ENCODE results near the gene LDLRAD3. TPM values are rescaled to one million over a fixed set of nuclear protein-coding genes. Genes with fewer than 3 reads are reported as not detected.

The LDLRAD3 gene
- total RNA-seq, 1 experiment from 2014 or later = 15.3 TPM

DNA sequence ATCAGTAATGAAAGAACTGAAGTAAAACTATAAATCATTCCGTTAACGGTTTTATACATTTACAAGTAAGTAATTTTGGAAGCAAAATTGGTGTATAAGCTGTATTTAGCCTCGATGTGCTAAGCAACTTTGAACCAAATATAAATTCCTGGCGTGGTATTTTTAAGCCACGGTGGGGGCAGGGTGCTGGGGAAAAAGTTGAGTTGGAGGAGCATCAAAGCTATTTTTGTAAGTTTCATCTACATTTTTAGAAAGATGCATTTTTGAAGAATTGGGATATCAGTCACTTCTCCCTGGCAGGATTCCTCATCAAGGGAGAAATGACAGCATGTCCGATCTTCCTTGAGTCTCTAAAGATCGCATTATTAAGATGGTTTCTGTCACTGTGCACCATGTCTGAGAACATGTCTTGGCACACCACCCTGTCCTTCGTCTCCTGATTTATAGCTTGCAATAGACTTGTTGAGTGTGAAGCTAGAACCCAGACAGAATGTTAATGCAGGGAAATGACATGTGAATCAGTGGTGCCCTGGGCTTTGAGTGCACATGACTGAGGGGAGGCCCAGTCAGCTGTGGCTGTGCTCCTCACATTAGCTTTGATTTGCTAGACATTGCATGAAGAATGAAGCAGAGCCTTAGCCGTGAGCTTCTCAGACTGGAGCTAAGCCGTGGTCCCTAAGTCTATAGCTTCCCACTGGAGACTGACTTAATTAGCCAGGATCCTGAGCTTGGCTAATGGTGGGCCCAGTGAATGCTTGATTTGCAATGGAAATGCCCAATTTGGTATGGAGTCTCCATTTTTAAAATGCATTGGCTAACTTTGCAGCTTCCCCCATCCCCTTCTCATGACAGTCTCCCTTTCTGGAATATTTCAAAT, 218.4 kb downstream of the LDLRAD3 start:
- H2AFZ ChIP-seq (ENCODE audit: low read length) = no peak overlapping the region
- no TSS peak for BruUV-seq (replicated peaks)
- no peaks in the 10 kb centered on the region for H3F3A ChIP-seq (ENCODE audit: low read length, unreplicated experiment)
- TF ChIP-seq EZH2phosphoT487 (IDR thresholded peaks at IDR 0.05; ENCODE audit: borderline replicate concordance, low read length) = no peak
- no peak for TF ChIP-seq EZH2 (IDR thresholded peaks at IDR 0.05; ENCODE audit: low read length, unreplicated experiment)
- TF ChIP-seq, protein P1, sequence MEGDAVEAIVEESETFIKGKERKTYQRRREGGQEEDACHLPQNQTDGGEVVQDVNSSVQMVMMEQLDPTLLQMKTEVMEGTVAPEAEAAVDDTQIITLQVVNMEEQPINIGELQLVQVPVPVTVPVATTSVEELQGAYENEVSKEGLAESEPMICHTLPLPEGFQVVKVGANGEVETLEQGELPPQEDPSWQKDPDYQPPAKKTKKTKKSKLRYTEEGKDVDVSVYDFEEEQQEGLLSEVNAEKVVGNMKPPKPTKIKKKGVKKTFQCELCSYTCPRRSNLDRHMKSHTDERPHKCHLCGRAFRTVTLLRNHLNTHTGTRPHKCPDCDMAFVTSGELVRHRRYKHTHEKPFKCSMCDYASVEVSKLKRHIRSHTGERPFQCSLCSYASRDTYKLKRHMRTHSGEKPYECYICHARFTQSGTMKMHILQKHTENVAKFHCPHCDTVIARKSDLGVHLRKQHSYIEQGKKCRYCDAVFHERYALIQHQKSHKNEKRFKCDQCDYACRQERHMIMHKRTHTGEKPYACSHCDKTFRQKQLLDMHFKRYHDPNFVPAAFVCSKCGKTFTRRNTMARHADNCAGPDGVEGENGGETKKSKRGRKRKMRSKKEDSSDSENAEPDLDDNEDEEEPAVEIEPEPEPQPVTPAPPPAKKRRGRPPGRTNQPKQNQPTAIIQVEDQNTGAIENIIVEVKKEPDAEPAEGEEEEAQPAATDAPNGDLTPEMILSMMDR (conservative IDR thresholded peaks at IDR 0.05; ENCODE audit: low read depth, low read length) = no peak
- H3K9me2 ChIP-seq (replicated peaks; ENCODE audit: low read length) = no peaks in the 10 kb centered on the region
- no peaks in the 10 kb centered on the region for H3K79me2 ChIP-seq (ENCODE audit: low read length)
- H4K20me1 ChIP-seq (ENCODE audit: low read length) = no peaks in the 10 kb centered on the region
- H3K27me3 ChIP-seq (ENCODE audit: low read length) = no peaks in the 10 kb centered on the region
- no peak overlapping the region for H3K9ac ChIP-seq (ENCODE audit: low read length)
- DNase-seq = no peak
- no peaks in the 10 kb centered on the region for H3K36me3 ChIP-seq (ENCODE audit: low read depth, low read length)
- H3K4me1 ChIP-seq (ENCODE audit: insufficient read depth, low read length) = peaks cover 39% of the 10 kb centered on the region
- H3K4me2 ChIP-seq (ENCODE audit: low read length) = no peak overlapping the region
- intact Hi-C loops (cut with micrococcal nuclease) = no loop called here
- ChIA-PET CTCF (interaction anchor here (0.6 to 0.7 kb wide), 2 partner anchors 106 to 1195 kb away, joined by 3 to 4 read pairs; no protein-coding TSS in a partner anchor), POLR2A (ENCODE audit: unreplicated experiment) (no interaction called here)
- H3K4me3 ChIP-seq (ENCODE audit: low read length) = no peak overlapping the region
- H3K9me3 ChIP-seq (ENCODE audit: low read length) = no peaks in the 10 kb centered on the region
- H3K27ac ChIP-seq (ENCODE audit: low read length) = no peak overlapping the region
- no peak for ATAC-seq

DNA sequence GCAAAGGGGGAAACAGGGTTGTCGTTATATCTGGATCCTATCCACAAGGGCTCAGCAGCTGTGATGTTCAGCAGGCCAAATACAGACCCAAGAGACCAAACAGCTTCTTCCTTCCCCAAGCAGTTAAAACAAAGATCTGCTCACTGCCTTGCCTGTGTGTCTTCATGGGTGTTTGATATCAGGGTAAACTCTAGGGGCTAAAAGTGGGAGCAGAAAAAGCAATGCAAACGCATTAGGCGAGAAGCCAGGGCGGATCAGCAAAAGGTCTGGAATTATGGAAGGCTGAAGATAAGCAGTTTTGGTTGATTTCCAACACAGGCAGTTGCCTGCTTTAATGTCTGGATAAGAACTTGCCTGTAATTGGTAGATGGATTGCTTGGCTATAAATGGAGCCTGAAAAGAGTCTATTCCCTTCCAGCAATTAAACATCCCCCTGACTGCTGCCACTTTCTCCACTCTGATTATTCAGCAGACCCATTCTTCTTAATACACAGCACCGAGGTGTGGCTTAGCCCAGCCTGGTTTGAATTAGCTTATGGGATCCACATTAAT, 219.1 kb downstream of the LDLRAD3 start:
- ChIA-PET POLR2A (ENCODE audit: unreplicated experiment) (no interaction called here), CTCF (no interaction called here)

More for the DNA sequence above, 219.1 kb downstream of the LDLRAD3 start:
- TF ChIP-seq, protein P1 (conservative IDR thresholded peaks at IDR 0.05; ENCODE audit: low read depth, low read length) = no peak
- no peak for TF ChIP-seq EZH2phosphoT487 (IDR thresholded peaks at IDR 0.05; ENCODE audit: borderline replicate concordance, low read length)
- TF ChIP-seq EZH2 (IDR thresholded peaks at IDR 0.05; ENCODE audit: low read length, unreplicated experiment) = no peak
- no TSS peak for BruUV-seq (replicated peaks)
- Histone ChIP-seq H3K4me1 (ENCODE audit: insufficient read depth, low read length) (peaks cover 32% of the 10 kb centered on the region), H3K9me2 (replicated peaks; ENCODE audit: low read length) (no peaks in the 10 kb centered on the region), H4K20me1 (ENCODE audit: low read length) (no peaks in the 10 kb centered on the region), H3K9me3 (ENCODE audit: low read length) (no peaks in the 10 kb centered on the region), H3K79me2 (ENCODE audit: low read length) (no peaks in the 10 kb centered on the region), H3K4me2 (ENCODE audit: low read length) (no peak overlapping the region), H3K4me3 (ENCODE audit: low read length) (no peak overlapping the region), H2AFZ (ENCODE audit: low read length) (no peak overlapping the region), H3K36me3 (ENCODE audit: low read depth, low read length) (no peaks in the 10 kb centered on the region), H3K27me3 (ENCODE audit: low read length) (no peaks in the 10 kb centered on the region), H3K27ac (ENCODE audit: low read length) (no peak overlapping the region), H3F3A (ENCODE audit: low read length, unreplicated experiment) (no peaks in the 10 kb centered on the region), H3K9ac (ENCODE audit: low read length) (no peak overlapping the region)
- intact Hi-C loops (cut with micrococcal nuclease) = no loop called here
- DNase-seq (no peak), ATAC-seq (no peak)

Measured in PC-3 (cell line).